K562 (cell line): ENCODE measurements around the gene SOS1. TPM values are rescaled to one million over a fixed set of nuclear protein-coding genes. Genes with fewer than 3 reads are reported as not detected.

Experiments
- ATAC-seq: fragments of 200-7000 bp; cut with Tn5 transposase; 3 replicates; pipeline ENCODE4 v1.9.1; 2020; ENCODE audit warnings: moderate library complexity
- BruUV-seq: library from RNA; stranded (reverse); fragments of 400-500 nt; replicated peaks from 2 replicates; lab custom pipeline; 2021; lab: Mats Ljungman, UMichigan
- CTCF ChIA-PET: fragments of 300-600 bp; formaldehyde crosslinking; extraction: SDS; loops from one replicate; lab custom pipeline; 2021; ENCODE audit warnings: low intra/inter-chr PET ratio; lab: Yijun Ruan, JAX
- POLR2A ChIA-PET: fragments of 300-600, 350-650 bp; sonication (Branson Sonifier 250); formaldehyde crosslinking; extraction: SDS; loops from one replicate; lab custom pipeline; 2021; ENCODE audit warnings: antibody characterized with exemption, inconsistent platforms; lab: Yijun Ruan, JAX
- DNase-seq, 4 experiments: peaks; one replicate each; pipeline versions ENCODE4 v3.0.0 to v3.0.0-alpha.2; 2011 to 2018; ENCODE audit warnings: low spot score in 3 of 4, mixed read lengths in 3 of 4; ENCODE audit errors: extremely low read depth in 1 of 4
- FAIRE-seq: peaks from 2 replicates; lab custom pipeline; 2011; peaks lifted over from hg19 to GRCh38; lab: Jason Lieb, UNC
- H2AFZ ChIP-seq: 2 replicates; pipeline ENCODE4 v1.6.0; 2011; ENCODE audit warnings: low read depth, low read length, control low read depth, inconsistent platforms
- H3K27ac ChIP-seq: fragments of 200-600 bp; 3 replicates; pipeline ENCODE4 v1.8.0; 2011; ENCODE audit warnings: low read depth, mild to moderate bottlenecking, control low read depth, inconsistent platforms, low read length, moderate library complexity, mixed read lengths; ENCODE audit errors: extremely low read depth
- H3K27me3 ChIP-seq, 2 experiments: fragments of 300-600 bp in 1 of 2; 2 replicates in 1 of 2; 3 replicates in 1 of 2; pipeline versions ENCODE4 v1.6.0 to v1.8.0; 2011; ENCODE audit warnings: inconsistent platforms in 2 of 2, low read length in 2 of 2, mild to moderate bottlenecking in 1 of 2, mixed read lengths in 1 of 2, moderate library complexity in 1 of 2; ENCODE audit not compliant: control insufficient read depth in 2 of 2, insufficient read depth in 2 of 2
- H3K36me3 ChIP-seq: fragments of 300-600 bp; 3 replicates; pipeline ENCODE4 v1.8.0; 2011; ENCODE audit warnings: mild to moderate bottlenecking, low read length, inconsistent platforms; ENCODE audit not compliant: control insufficient read depth, insufficient read depth
- H3K4me1 ChIP-seq, 2 experiments: fragments of 200-600 bp in 1 of 2; replicated peaks in 1 of 2; 2 replicates in 1 of 2; 3 replicates in 1 of 2; pipeline versions ENCODE4 v1.5.1 to v1.8.0; 2011; ENCODE audit warnings: inconsistent platforms in 2 of 2, low read length in 2 of 2, mild to moderate bottlenecking in 1 of 2, mixed read lengths in 1 of 2, moderate library complexity in 1 of 2; ENCODE audit not compliant: control insufficient read depth in 2 of 2, insufficient read depth in 2 of 2
- H3K4me2 ChIP-seq: 2 replicates; pipeline ENCODE4 v1.6.1; 2011; ENCODE audit warnings: low read length, control low read depth, inconsistent platforms, mixed read lengths; ENCODE audit not compliant: insufficient read depth
- H3K4me3 ChIP-seq: fragments of 200-600 bp; sonication (generic), shearing (Covaris generic); 2 replicates; pipeline ENCODE4 v1.5.1; 2016; ENCODE audit warnings: control low read depth, inconsistent platforms
- H3K79me2 ChIP-seq: fragments of 200-600 bp; 3 replicates; pipeline ENCODE4 v1.8.0; 2011; ENCODE audit warnings: low read length, inconsistent platforms; ENCODE audit not compliant: control insufficient read depth, insufficient read depth
- H3K9ac ChIP-seq, 2 experiments: 2 replicates each; pipeline versions ENCODE4 v1.6.0 to v1.6.1; 2011; ENCODE audit warnings: low read depth in 2 of 2, low read length in 2 of 2, control low read depth in 1 of 2, inconsistent platforms in 1 of 2, mild to moderate bottlenecking in 1 of 2, mixed read lengths in 1 of 2; ENCODE audit not compliant: insufficient read depth in 1 of 2
- H3K9me1 ChIP-seq: one replicate; pipeline ENCODE4 v1.6.0; 2011; ENCODE audit warnings: inconsistent platforms, mild to moderate bottlenecking, low read length, moderate library complexity; ENCODE audit not compliant: control insufficient read depth, insufficient read depth
- H3K9me3 ChIP-seq: replicated peaks from 2 replicates; pipeline ENCODE4 v1.5.1; 2011; ENCODE audit warnings: low read depth, low read length, inconsistent platforms; ENCODE audit not compliant: control insufficient read depth, insufficient read depth
- H4K20me1 ChIP-seq: replicated peaks from 2 replicates; pipeline ENCODE4 v1.6.1; 2011; ENCODE audit warnings: low read length, inconsistent platforms, mixed read lengths; ENCODE audit not compliant: control insufficient read depth, insufficient read depth
- CEBPB ChIP-seq: fragments of 450-650 bp; IDR thresholded peaks from 2 replicates; pipeline ENCODE4 v1.6.1; 2016; ENCODE audit warnings: missing genetic modification characterization, missing compliant biosample characterization
- CEBPG ChIP-seq, 3 experiments: fragments of 200-800 bp in 1 of 3; sonication (Bioruptor generic) in 1 of 3; sonication (generic) in 1 of 3; formaldehyde crosslinking in 1 of 3; IDR thresholded peaks in 2 of 3; conservative IDR thresholded peaks in 1 of 3; 2 replicates each; pipeline versions ENCODE4 v1.6.1 to v1.8.0; 2016 to 2022; ENCODE audit warnings: missing compliant biosample characterization in 2 of 3, missing genetic modification characterization in 2 of 3, mild to moderate bottlenecking in 1 of 3, missing genetic modification reagents in 1 of 3
- POLR2H ChIP-seq: IDR thresholded peaks from 2 replicates; pipeline ENCODE4 v1.6.1; 2016; ENCODE audit warnings: missing genetic modification characterization, low read depth, mild to moderate bottlenecking, control low read depth, missing compliant biosample characterization, moderate library complexity
- STAG1 ChIP-seq: sonication (generic); formaldehyde crosslinking; IDR thresholded peaks from 2 replicates; pipeline ENCODE4 v1.5.0; 2020; ENCODE audit warnings: missing genetic modification reagents, borderline replicate concordance
- in situ Hi-C: fragments of 300-500 bp; cut with MboI; formaldehyde crosslinking; loops from 4 replicates; pipeline ENCODE4 v1.15.0; 2018; ENCODE audit warnings: inconsistent platforms, mixed read lengths
- intact Hi-C: fragments of 100-400 bp; cut with micrococcal nuclease; formaldehyde crosslinking; loops from 2 replicates; pipeline ENCODE4 v1.14.2; 2022
- polyA plus RNA-seq, 8 experiments: library from polyadenylated mRNA; depleted of rRNA in 4 of 8; stranded (reverse) in 5 of 8; unstranded in 3 of 8; fragments of >200 nt; fragmentation: Nextera tagmentation in 2 of 8; fragmentation: Illumina TruSeq in 1 of 8; extraction: Ambion mirVana in 2 of 8; extraction: Trizol in 1 of 8; gene quantifications; 2 replicates each; pipeline versions ENCODE4 v1.2.1 to v1.2.3, GENCODE V29; 2011 to 2014; ENCODE audit warnings: inconsistent platforms in 1 of 8, missing spikeins in 1 of 8
- total RNA-seq, 7 experiments: library from RNA; depleted of rRNA in 6 of 7; stranded (reverse); fragments of >200 nt in 6 of 7; fragmentation: Illumina TruSeq in 2 of 7; extraction: Trizol in 2 of 7; gene quantifications; 2 replicates each; pipeline versions ENCODE4 v1.2.1 to v1.2.3, GENCODE V29; 2011 to 2021; ENCODE audit warnings: low replicate concordance in 1 of 7
- TF ChIP-seq, protein P1 (sequence below): fragments of 250-450 bp; sonication (Bioruptor Pico); IDR thresholded peaks from 2 replicates; pipeline ENCODE4 v1.5.0; 2021; ENCODE audit warnings: mild to moderate bottlenecking, moderate library complexity
- TF ChIP-seq, protein P2 (sequence below): fragments of 250-450 bp; sonication (Bioruptor Pico); IDR thresholded peaks from 2 replicates; pipeline ENCODE4 v1.5.0; 2021

The SOS1 gene
- total and polyA plus RNA-seq, 9 of the 15 experiments (the other 6 are each of a cell fraction or from before 2014, with no cell fraction given): 2.5 to 27.1 (median 16.3) TPM

DNA sequence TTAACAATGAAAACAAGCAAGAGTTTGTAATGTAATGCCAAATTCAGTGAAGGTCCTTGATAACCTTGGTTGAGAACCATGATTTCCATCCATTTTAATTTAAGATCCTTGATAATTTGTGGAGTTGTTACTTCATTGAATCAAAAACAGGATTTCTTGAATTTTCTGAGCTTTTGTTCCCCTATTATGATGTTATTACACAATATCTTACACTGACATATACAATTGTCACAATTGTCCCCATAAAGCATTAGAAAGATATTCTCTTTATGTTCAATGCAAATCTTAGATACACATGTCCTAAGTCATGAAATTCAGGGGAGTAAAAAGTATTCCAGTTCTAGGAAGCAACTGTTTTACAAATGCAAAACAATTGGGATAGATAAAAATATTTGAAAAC, 147.6 kb downstream of the SOS1 start:
- intact Hi-C loops: no loop called here
- Histone ChIP-seq H3K27ac (no peak overlapping the region), H3K79me2 (no peaks in the 10 kb centered on the region), H4K20me1 (no peaks in the 10 kb centered on the region), H3K9ac (no peak overlapping the region)
- CTCF ChIA-PET: no interaction called here
- in situ Hi-C loops: no loop called here
- TF ChIP-seq CEBPG (CRISPR knock-in tag; IDR thresholded peaks at IDR 0.05): no peak
- peak in 1 of 2 experiments; percentile 50; a peak in 2 of 4 replicates for TF ChIP-seq CEBPG (tag; conservative IDR thresholded peaks at IDR 0.05 in 1 of 2, IDR thresholded peaks at IDR 0.05 in 1 of 2)
- peak; percentile 53 for TF ChIP-seq CEBPB (tag)
- TF ChIP-seq STAG1: no peak
- TF ChIP-seq POLR2H (tag): no peak
- TF ChIP-seq, protein P1, sequence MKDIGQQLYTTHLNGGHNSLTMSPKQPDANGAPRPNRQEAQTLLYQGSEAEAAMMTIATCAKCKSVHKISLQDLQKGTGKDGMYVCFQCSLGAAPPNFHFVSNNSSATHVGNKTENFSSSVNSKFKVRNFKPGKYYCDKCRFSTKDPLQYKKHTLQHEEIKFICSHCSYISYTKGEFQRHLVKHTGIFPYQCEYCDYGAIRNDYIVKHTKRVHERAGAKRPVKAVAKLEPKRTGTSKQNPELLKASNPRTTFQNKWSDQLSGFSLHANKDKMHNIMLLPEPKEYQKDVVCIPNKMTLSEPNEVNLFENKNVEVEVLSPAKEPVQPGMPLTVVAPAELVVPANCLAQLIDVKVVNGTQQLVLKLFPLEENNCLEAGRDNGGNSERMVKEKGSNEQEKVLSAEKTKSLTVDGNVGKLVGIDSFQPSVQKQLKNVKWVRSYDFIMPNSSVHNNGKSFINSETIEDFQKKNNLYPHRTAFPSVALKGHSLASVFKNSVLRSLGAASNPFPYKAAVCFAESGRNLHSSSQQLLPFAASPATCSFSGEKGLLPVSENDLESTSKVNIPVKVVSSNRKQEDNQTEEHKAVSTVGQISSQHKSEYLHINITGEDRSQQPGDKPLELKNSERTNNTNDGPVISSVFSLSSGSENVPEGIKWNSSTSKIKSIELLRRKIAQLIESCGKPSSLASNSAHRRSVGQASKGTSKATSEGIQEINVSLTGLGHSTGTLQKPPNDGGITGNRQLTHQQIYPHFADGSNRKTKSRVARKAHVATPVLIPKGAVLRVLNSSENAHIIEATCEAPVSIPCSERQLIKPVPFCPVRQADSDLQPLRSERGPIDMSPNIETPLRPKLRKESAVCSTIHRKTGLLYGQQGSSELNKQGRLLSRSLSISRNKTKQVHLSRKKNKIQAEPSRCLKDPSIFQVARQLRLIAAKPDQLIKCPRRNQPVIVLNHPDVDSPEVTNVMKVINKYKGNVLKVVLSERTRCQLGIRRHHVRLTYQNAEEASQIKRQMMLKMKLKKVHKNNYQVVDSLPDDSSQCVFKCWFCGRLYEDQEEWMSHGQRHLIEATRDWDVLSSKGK (CRISPR knock-in tag): no peak
- TF ChIP-seq, protein P2, sequence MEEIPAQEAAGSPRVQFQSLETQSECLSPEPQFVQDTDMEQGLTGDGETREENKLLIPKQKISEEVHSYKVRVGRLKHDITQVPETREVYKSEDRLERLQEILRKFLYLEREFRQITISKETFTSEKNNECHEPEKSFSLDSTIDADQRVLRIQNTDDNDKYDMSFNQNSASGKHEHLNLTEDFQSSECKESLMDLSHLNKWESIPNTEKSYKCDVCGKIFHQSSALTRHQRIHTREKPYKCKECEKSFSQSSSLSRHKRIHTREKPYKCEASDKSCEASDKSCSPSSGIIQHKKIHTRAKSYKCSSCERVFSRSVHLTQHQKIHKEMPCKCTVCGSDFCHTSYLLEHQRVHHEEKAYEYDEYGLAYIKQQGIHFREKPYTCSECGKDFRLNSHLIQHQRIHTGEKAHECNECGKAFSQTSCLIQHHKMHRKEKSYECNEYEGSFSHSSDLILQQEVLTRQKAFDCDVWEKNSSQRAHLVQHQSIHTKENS (CRISPR knock-in tag): no peak
- TF ChIP-seq, all 486 proteins: peak for 2
- no peak overlapping the region for H3K4me2 ChIP-seq
- no peaks in the 10 kb centered on the region for H3K9me3 ChIP-seq
- no peaks in the 10 kb centered on the region for H3K9me1 ChIP-seq
- H3K36me3 ChIP-seq: no peaks in the 10 kb centered on the region
- ATAC-seq (no peak), DNase-seq (no peak), FAIRE-seq (no peak)
- peaks cover 9 to 13% of the 10 kb centered on the region in 2 experiments; a peak in 3 of 5 replicates for H3K27me3 ChIP-seq
- H3K4me1 ChIP-seq: no peaks in the 10 kb centered on the region
- H3K4me3 ChIP-seq: no peak overlapping the region
- POLR2A ChIA-PET: no interaction called here
- H2AFZ ChIP-seq: no peak overlapping the region
- BruUV-seq: no TSS peak
